ENCODE results near the gene WWC2.

Gene WWC2

GRCh38 chr4:183362916-183363542 is 264.0 kb downstream of the WWC2 start:
- CTCF ChIA-PET = interaction anchor here (0.6 to 0.8 kb wide), 3 partner anchors 71 to 147 kb away, joined by 3 to 5 read pairs (median 3); no protein-coding TSS in a partner anchor
- TF ChIP-seq CTCF (conservative IDR thresholded peaks at IDR 0.05; ENCODE audit: low read depth) = no peak
- DNase-seq (ENCODE audit: low spot score) = no peak
- no peak overlapping the region for H3K27ac ChIP-seq
- POLR2A ChIA-PET (ENCODE audit: low non-redundant PET) = no interaction called here

- no peak for DNase-seq (ENCODE audit: low spot score)
- CTCF ChIA-PET = no interaction called here
- no peak overlapping the region for H3K27ac ChIP-seq
- POLR2A ChIA-PET (ENCODE audit: low non-redundant PET) = no interaction called here
- no peak for TF ChIP-seq CTCF (conservative IDR thresholded peaks at IDR 0.05; ENCODE audit: low read depth)
Observed at GRCh38 chr4:183364025-183364424, 265.0 kb downstream of the WWC2 start.

GRCh38 chr4:183366206-183366835 is 267.3 kb downstream of the WWC2 start:
- no peak for DNase-seq (ENCODE audit: low spot score)
- ChIA-PET CTCF (interaction anchor here (0.6 to 0.7 kb wide), 2 partner anchors 111 to 561 kb away, joined by 5 read pairs; no protein-coding TSS in a partner anchor), POLR2A (ENCODE audit: low non-redundant PET) (no interaction called here)
- H3K27ac ChIP-seq = no peak overlapping the region
- no peak for TF ChIP-seq CTCF (conservative IDR thresholded peaks at IDR 0.05; ENCODE audit: low read depth)

- no peak for DNase-seq (ENCODE audit: low spot score)
- ChIA-PET POLR2A (ENCODE audit: low non-redundant PET) (no interaction called here), CTCF (interaction anchor here (0.7 kb wide), 1 partner anchor 75 kb away, joined by 3 read pairs; no protein-coding TSS in a partner anchor)
- no peak for TF ChIP-seq CTCF (conservative IDR thresholded peaks at IDR 0.05; ENCODE audit: low read depth)
- no peak overlapping the region for H3K27ac ChIP-seq
Observed at GRCh38 chr4:183369073-183369472, 270.0 kb downstream of the WWC2 start.
